KBM-7 (cell line): Measurements from ENCODE around the gene GTF3C5.
"Not testable (repeated sequence)": the region's sequence is repeated elsewhere in the genome, so short reads cannot be mapped to it uniquely, and the experiment has no call there.

Experiments
- DNase-seq: peaks from one replicate; pipeline ENCODE4 v3.0.0-alpha.2; 2015
- in situ Hi-C: fragments of 300-500 bp; cut with MboI; formaldehyde crosslinking; loops from 2 replicates; pipeline ENCODE4 v1.14.3; 2020; ENCODE audit warnings: low sequenced_read_pairs, low pct_unique_long_range_greater_than_20kb, mixed read lengths

GTF3C5 gene

GRCh38 chr9:133023117-133023890 lies 7.5 kb upstream of the GTF3C5 start:
- in situ Hi-C loops = no loop called here
- DNase-seq = peak; percentile 28

GRCh38 chr9:133026426-133026825 lies 4.4 kb upstream of the GTF3C5 start:
- in situ Hi-C loops = no loop called here
- DNase-seq = no peak

GRCh38 chr9:133027134-133027533 lies 3.7 kb upstream of the GTF3C5 start:
- in situ Hi-C loops = no loop called here
- DNase-seq = no peak

- no peak for DNase-seq
- in situ Hi-C loops = no loop called here
Observed at GRCh38 chr9:133028221-133028620, 2.6 kb upstream of the GTF3C5 start.

- no peak for DNase-seq
- in situ Hi-C loops = no loop called here
Observed at GRCh38 chr9:133029994-133030316, 842 bp upstream of the GTF3C5 start.

- no peak for DNase-seq
- in situ Hi-C loops = no loop called here
Observed at GRCh38 chr9:133031130-133031422, 279 bp downstream of the GTF3C5 start.

- in situ Hi-C loops = no loop called here
- DNase-seq = peak; percentile 16
Observed at GRCh38 chr9:133031496-133031911, 707 bp downstream of the GTF3C5 start.

- DNase-seq = no peak
- in situ Hi-C loops = no loop called here
Observed at GRCh38 chr9:133032171-133032570, 1.4 kb downstream of the GTF3C5 start.

GRCh38 chr9:133035669-133036068 lies 4.9 kb downstream of the GTF3C5 start:
- in situ Hi-C loops = no loop called here
- DNase-seq = no peak

GRCh38 chr9:133037775-133038515 lies 7.1 kb downstream of the GTF3C5 start:
- in situ Hi-C loops = no loop called here
- DNase-seq = no peak

- DNase-seq = peak; percentile 39
- in situ Hi-C loops = not testable (repeated sequence)
Observed at GRCh38 chr9:133040892-133041479, 10.2 kb downstream of the GTF3C5 start.

- DNase-seq = no peak
- in situ Hi-C loops = no loop called here
Observed at GRCh38 chr9:133041958-133042357, 11.2 kb downstream of the GTF3C5 start.

GRCh38 chr9:133042676-133043075 lies 11.9 kb downstream of the GTF3C5 start:
- in situ Hi-C loops = no loop called here
- no peak for DNase-seq

GRCh38 chr9:133043449-133044035 lies 12.7 kb downstream of the GTF3C5 start:
- DNase-seq = no peak
- in situ Hi-C loops = no loop called here

GRCh38 chr9:133044125-133044524 lies 13.3 kb downstream of the GTF3C5 start:
- no peak for DNase-seq
- in situ Hi-C loops = no loop called here

GRCh38 chr9:133044661-133045060 lies 13.9 kb downstream of the GTF3C5 start:
- no peak for DNase-seq
- in situ Hi-C loops = no loop called here

- no peak for DNase-seq
- in situ Hi-C loops = no loop called here
Observed at GRCh38 chr9:133045132-133045531, 14.3 kb downstream of the GTF3C5 start.

GRCh38 chr9:133046196-133046899 lies 15.6 kb downstream of the GTF3C5 start:
- DNase-seq = no peak
- in situ Hi-C loops = no loop called here

- no peak for DNase-seq
- in situ Hi-C loops = no loop called here
Observed at GRCh38 chr9:133046900-133047295, 16.1 kb downstream of the GTF3C5 start.

GRCh38 chr9:133048595-133048994 lies 17.8 kb downstream of the GTF3C5 start:
- in situ Hi-C loops = no loop called here
- peak; percentile 47 for DNase-seq
